ENCODE measurements around the gene HDLBP.
A peak's percentile ranks its signal among the peaks of the same experiment; 100 is the strongest.
"Not testable (repeated sequence)": the region's sequence is repeated elsewhere in the genome, so short reads cannot be mapped to it uniquely, and the experiment has no call there.

Gene HDLBP

DNA sequence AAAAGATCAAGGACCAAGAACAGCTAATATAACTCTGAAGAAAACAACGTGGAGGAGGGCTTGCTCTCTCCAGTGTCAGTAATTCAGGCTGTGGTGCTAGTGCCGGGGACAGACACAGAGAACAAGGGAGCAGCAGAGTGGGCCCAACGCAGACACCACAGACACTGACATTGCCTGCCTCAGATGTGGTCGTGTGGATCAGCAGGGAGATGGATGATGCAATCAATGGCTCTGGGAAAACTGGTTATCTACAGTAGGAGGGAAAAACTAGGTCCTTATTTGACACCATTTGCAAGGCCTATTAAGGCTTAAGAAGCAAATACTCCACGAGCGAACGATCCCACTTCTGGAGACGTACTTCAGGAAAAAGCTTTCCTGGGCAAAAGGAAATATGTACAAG is 36.1 kb downstream of the HDLBP start:
- DNase-seq = no peak

DNA sequence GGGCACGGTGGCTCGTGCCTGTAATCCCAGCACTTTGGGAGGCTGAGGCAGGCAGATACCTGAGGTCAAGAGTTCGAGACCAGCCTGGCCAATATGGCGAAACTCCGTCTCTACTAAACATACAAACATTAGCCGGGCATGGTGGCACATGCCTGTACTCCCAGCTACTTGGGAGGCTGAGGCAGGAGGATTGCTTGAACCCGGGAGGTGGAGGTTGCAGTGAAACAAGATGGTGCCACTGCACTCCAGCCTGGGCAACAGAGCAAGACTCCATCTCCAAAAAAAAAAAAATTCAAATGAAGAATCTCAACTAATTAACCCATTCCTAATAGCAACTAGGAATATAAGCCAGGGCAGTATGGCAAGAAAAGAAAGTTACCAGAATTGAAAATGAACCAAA is 37.2 kb downstream of the HDLBP start:
- not testable (repeated sequence) for DNase-seq

DNA sequence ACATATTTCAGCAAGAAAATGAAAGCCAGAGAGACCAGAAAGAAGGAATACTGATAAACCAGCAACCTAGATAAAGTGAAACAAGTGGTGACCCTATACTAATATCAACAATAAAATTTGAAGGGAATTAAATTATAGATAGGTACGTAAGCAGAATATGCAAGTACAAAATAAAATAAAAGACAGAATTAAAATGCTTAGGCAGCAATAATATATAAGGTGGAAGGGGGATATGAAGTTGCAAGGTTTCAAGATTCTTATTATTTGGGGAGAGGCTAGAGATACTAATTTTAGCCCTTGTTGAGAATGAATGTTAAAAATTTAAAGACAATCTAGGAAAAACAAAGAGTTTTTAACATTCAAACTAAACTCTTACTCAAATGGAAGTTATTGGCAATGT is 39.6 kb downstream of the HDLBP start:
- DNase-seq = no peak

DNA sequence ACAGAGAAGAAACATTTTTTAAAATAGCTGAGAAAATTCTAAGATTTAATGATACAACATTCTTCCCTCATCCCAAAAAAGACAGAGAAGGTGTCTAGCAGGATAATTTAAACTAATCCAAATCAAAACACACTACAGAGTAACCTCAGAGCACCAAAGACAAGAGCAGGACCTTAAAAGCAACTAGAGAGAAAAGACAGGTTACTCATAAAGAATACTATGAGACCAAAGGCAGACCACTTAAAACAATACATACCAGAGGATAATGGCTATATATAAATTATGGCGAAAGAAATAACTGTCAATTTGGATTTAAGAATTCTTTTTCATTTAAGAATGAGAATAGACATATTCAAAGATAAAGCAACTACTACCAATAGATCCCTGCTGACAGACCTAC is 40.0 kb downstream of the HDLBP start:
- no peak for DNase-seq

DNA sequence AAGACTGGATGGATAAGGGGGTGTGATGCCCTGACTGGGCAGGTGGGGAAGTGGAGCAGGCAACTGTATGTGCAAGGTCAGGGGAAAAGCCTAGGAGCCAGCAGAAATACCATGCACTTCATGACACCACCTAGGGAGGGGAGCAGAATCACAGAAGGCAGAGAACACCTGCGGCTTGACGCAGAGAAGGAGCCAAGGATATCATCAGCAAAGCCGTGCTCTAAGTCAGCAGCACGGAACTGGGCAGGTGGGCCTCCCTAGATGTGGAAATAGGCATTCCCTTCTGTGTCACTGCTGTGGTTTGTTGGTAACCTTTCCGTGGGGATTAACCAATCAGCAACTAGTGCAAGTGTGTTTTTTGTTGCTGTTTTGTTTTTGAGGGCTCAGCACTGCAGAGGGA is 41.3 kb downstream of the HDLBP start:
- no peak for DNase-seq

DNA sequence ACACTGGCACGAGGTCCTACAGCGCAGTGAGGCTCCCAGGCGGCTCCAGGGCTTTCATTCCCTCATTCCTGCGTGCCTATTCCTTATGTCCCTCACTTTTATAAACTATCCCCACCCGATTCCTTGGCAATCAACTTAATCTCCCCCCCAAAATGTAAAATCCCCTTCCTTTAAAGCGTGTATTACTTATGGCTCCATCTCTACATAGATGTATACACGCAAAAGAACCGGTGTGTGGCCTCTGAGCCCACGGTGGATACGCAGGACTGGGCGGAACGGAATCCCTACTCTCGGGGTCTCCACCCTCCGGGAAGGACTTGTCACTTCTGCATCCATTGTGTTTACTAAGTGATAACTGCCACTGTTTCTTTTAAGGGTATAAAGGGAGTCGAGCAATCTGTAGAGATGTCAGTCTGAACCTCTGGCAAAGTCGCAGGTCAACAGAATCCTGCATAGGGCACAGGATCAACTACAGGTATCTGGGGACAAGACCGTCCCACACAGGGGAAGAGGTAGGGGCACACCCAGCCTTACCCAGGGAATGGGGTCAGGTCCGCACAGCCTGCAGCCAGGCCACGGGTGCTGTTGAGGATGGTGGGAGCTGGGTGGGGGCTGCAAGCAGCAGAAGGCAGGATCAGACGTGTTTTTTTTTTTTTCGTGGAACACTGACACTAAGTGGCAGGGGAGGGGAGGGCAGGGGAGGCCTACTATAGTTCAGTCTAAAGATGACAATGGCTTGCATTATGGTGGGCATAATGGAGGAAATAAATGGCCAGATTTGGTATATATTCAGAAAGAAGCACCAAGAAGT is 42.1 kb downstream of the HDLBP start:
- DNase-seq = no peak

DNA sequence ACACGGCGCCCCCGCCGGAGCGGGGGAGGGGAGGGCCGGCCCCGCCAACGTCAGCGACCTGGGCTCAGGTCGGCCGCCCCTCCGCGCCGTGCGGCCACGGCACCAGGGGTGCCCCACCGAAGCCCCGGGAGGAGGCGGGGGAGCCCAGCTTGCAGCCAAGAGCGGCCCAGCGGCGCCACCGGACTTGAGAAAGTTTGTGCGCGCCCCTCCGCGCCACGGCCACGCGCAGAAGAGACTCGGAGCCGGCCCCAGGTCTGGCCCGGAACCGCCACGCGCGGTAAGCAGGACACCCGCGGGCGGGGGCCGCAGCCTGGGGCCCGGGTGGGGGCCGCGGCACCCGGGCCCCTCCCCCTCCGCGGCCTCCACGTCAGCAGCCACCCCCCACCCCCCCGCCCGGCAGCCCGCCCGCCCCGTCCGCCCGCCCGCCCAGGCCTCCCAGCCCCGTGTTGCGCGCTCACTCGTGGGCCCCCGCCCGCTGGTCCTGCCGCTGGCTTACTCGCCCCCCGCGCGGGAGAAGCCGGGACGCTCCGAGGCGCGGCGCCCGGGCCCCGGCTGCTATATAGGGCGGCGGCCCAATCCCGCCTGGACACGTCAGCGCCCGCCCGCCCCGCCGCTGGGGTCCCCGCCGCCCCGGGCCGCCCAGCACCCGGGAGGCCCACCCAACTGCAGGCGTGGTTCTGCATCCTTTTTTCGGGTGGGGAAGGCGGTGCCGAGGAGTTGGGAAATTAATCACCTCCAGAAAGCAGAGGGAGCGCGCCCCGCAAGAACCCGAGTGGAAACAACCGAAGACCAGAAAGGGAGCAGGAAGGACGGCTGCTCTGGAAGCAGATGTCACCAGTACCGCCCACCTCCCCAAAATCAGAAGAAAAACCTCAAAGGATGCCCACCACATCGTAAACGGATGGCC is 42.9 kb downstream of the HDLBP start:
- peak in 40 of 58 donors; percentile 3 to 85 (median 37) for DNase-seq

DNA sequence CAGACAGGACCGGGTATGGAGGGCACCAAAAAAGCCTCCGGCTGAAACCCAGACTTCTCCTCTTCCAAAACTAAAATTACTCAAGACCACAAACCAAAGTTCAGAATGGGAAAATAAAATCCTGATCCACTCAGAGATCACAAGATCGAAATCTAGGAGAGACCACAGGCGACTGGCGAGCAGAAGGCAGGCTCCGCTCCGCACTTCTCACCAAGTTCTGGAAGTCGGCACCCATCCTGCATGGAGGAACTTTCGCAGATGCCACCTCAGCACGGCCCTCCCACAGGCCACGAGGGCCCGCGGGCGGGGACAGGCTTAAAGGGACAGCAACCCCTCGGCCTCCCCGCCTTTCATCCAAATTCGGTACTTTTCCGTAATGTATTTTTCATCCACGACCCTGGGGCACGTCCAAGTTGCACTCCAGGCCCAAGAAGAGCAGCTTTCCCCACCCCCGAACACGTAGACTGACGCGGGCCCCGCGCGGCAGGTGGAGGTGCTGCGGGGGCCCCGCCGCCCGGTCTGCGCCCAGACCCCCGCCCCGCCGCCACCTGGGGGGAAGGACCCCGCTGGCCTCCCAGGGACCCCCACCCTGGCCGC is 43.7 kb downstream of the HDLBP start:
- DNase-seq = peak in 57 of 58 donors; percentile 11 to 82 (median 61)

DNA sequence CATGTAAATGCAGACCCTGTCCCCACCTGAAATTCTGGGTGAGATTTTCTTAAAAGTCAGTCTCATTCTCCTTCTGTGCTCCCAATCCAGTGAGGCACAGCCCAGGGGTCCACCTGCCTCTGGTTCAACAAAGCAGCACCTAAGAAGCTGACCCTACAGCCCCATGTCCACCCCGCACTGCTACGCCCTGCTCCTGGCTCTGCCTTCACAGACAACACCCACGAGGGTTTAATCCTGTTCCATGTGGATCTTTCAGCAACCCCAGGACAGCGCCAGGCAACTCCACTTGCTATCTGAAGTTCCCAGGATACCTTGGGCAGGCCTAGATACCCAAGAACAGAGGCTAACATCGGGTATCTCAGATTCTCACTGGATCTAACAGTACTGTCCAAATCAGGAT is 44.9 kb downstream of the HDLBP start:
- DNase-seq = no peak

DNA sequence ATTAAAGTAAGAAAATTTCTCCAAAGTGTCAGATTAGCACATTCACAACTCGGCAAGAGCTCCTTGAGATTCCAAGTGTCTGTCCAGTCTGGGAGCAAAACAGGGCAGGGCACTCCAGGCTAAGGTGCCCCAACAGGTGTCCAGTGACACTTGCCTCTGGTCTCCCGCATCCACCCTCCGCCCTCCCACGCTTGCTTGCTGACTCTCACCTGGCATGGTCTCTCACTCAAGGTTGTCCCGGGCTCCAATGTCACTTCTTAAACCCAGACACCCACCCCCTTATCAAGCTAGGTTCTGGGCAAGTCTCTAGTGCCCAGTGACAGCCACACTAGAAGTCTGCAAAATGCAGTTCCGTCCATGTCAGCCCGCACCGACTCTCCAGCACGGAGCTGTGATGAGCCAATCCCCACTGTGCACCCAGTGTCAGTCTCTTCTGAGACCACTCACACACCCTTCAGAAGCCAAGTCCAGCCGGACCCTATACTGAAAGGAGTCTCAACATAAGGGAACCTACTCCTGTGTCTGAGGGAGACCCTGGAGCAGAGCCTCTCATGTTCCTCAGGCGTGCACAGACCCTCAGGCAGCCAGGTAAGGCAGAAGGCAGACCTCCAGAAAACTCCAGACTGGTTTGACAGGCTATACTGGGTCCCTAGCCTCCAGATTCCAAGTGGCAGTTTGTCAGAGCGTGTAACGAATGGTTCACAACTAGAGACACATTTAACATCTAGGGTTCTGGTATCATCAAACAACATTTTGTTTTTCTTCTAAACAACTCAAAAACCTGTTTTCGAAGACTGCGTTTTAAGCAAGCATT is 45.6 kb downstream of the HDLBP start:
- DNase-seq = no peak

DNA sequence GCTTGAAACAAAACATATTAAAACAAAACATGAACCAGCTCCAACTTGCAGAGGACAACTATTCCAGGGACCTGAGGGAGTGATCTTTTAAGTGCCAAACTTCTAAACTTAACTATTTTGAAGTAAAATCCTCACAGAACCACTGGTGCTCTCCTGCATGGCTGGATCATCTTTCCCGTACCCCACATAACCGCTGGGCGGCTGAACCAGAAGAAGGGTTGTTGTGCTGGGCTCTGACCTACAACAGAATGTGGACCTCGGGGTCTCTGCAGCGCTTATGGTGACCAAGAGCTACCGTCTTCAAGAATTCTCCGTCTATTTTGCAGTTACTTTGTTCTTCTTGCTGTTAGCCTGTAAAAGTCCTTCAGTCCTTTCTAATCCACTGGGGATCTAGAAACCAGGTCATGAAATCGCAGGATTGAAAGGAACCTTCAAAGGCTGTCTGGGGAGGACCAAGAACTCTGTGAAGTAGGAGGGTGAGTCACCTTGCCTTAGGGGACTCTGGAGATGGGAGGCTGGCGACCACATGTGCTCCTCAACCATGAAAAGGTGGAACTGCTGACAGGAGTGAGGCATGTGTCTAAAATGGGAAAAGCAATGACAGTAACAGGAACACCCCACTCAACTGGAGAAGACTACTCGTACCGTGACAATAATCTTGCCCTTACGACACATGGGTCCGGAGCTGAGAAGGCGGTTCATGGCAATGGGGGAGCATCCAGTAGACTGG is 46.6 kb downstream of the HDLBP start:
- no peak for DNase-seq

DNA sequence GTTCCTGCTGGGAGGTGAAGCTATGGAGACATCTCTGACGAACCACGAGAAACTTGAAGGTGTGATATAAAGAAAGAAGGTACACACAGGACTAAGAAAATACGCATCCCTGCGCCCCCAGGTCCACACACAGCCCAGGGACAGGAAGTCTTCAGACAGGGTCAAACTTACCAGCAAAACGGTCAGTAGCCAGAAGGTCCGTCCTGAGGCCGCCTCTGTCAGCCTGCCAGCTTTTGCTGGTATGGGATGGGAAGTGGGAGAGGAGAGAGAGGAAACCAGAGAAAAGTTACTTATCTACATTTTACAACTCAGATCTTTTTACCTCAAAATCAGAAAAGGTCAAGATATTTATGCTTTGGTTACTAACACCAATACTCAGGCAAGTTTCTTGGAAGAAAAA is 47.2 kb downstream of the HDLBP start:
- no peak for DNase-seq

DNA sequence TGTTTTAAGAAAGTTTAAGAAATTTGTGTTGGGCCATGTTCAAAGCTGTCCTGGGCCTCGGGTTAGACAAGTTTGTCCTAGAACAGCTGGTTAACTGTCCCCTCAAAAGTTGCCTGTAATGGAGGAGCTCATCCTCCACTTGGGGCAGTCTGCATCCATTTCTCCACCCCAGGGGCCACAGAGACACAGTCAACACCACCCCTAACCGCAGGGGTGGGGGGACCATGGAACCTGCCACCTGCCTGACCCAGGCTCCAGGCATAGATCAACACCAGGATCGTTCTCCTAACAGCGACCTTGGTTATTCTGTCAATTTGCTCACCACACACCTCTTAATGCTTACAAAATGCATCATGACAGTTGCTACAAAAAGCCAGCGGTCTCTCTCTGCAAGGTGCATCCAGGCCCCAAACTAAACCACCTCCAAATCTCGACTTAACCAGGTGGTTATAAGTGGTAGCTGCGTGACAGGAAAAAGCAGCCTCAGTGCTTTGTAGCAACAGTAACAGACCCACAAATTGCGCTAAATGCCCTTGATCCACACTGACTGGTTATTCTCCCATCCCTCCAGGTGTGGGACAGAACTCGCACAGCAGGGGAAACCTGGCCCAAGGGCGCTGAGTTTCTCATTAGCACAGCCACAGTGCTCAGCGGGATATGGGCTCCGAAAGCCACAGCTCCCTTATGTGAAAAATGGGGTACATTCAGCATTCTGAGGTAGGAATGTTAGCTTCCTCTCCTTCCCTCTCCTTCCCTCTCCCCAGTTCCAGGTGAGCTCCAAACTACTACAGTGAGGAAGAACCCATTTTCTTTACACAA is 48.0 kb downstream of the HDLBP start:
- no peak for DNase-seq

DNA sequence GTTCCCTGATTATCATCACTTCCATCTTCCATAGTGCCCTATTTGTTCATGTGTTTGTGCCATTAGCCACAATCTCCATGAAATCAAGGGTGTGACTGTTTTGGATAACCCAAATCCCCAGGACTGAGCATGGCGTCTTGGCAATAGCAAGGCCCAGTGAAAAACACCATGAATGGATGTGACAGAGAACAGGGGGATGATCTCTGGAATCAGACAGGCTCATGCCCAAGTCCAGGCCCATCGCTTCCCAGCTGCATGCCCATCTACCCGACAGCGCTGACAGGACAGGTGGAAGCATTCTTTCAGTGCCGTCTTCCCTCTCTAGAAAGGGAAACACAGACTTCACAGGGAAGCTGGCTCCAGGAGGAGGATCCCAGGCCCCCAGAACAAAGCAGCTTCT is 50.0 kb downstream of the HDLBP start:
- no peak for DNase-seq

DNA sequence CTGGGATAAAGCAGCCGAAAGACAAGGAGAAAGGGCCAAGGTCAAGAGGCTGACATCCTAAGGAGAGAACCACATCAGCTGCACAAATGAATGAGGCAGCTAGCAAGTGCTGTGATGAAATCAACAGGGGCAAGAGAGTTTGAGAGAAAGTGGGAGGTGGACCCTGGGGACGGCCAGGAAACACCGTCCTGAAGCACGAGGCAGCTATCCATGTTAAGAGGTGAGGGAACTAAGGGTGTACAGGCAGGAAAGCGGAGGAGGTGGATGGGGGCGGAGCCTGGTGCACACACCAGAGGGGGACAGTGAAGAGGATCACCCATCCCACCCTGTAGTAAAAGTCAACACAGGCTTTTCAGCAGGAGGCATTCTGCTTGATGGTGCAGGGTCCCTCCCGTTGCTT is 52.4 kb downstream of the HDLBP start:
- no peak for DNase-seq

DNA sequence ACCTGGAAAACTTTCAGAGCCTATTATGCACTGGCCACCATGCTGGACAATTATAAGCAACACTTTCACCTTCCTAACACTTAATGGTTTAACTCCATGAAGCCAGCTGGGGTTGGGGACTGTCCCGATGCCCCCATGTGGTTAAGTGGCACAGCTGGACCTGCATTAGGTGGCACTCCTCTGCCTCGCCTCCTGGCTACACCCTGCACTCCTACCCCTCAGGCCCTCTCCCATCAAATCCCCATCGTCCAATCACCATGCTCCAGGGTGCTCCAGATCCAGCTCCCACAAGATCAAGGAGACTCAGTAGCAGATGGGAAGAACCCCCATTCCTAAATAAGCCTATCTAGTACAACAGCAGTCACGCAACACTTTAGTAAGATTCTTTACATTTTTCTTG is 53.8 kb downstream of the HDLBP start:
- DNase-seq = no peak

DNA sequence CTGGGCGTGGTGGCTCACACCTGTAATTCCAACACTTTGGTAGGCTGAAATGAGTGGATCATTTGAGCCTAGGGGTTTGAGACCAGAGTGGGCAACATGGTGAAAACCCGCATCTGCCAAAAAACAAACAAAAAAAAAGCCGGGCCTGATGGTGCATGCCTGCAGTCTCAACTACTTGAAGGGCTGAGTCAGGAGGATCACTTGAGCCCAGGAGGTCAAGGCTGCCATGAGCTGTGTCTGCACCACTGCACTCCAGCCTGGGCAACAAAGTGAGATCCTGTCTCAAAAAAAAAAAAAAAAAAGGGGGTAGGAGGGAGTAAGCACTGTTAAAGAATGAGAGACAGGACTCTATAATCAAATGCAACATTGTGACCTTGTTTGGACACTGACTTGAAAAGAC is 54.6 kb downstream of the HDLBP start:
- no peak for DNase-seq

DNA sequence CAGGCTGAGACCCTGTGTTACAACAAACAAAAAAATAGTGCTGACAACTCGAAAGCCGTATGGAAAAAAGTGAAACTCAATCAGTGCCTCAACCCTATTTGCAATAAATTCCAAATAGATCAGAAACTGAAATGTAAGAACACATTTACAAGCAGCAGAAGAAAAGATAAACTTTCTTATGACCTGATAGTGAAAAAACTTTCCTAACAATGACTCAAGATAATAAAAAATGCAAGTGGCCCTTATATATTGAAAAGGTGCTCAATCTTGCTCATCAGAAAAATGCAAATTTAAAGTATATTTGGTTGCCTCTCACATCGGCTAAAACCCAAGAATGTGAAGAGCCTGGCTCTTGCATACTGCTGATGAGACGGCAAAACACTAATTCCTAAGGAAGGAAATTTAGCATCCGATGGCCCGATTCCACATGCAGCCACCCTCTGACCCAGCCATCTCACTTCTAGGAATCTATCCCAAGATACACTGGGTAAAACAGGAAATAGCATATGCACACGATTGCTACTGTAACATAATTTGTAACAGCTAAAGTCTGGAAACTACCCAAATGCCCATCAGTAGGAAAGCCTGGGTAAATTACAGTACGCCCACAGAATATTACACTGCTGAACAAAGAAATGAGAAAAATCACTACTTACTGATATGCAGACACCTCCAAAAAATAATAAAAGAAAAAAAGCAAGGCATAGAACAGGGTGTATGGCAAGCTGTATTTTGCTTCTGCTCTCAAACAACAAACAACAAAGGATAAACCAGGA is 56.8 kb downstream of the HDLBP start:
- no peak for DNase-seq

All from anterior cingulate cortex (tissue), 58 donors.